Measurements from ENCODE around the gene MMP14. TPM values are rescaled to one million over a fixed set of nuclear protein-coding genes. Genes with fewer than 3 reads are reported as not detected.

MMP14 gene
- total RNA-seq, 1 experiment from 2014 or later: 94.4 TPM

DNA sequence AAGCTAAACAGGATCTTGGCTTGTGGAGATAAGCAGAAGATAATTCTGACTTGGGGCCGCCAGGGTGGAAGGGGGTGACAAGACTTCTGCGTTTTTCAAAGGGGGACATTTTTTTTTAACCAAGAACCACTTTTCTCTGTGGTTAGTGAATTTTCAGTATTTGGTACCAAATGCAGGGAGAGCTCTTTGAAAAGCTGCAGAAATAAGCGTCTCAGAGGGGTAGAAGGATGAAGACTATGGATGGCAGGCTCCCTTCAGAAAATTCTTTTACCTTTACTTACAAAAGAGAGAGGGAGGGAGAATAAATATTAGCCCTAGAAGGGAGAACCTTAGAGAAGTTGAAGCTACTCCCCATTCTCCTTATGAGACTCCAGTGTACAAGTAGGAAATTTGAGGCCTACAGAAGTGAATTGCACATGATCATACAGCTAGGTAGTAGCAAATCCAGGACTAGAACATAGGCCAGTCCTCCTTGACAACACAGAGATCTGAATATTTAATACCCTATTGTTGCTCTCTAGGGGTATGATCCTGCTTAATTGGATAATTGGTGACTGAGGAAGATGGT lies 5.9 kb upstream of the MMP14 start (continued):
- TF ChIP-seq, protein P1, sequence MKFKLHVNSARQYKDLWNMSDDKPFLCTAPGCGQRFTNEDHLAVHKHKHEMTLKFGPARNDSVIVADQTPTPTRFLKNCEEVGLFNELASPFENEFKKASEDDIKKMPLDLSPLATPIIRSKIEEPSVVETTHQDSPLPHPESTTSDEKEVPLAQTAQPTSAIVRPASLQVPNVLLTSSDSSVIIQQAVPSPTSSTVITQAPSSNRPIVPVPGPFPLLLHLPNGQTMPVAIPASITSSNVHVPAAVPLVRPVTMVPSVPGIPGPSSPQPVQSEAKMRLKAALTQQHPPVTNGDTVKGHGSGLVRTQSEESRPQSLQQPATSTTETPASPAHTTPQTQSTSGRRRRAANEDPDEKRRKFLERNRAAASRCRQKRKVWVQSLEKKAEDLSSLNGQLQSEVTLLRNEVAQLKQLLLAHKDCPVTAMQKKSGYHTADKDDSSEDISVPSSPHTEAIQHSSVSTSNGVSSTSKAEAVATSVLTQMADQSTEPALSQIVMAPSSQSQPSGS (CRISPR knock-in tag; IDR thresholded peaks at IDR 0.05; ENCODE audit: borderline replicate concordance, low read depth): no peak
- no peak for TF ChIP-seq ZNF425 (CRISPR knock-in tag; conservative IDR thresholded peaks at IDR 0.05)
- no peak for TF ChIP-seq FOXP1 (CRISPR knock-in tag; IDR thresholded peaks at IDR 0.05; ENCODE audit: borderline replicate concordance)
- no peak for TF ChIP-seq IRF1 (CRISPR knock-in tag; IDR thresholded peaks at IDR 0.05)
- TF ChIP-seq CREM (CRISPR knock-in tag; IDR thresholded peaks at IDR 0.05): no peak
- no peak for TF ChIP-seq SP1 (CRISPR knock-in tag; conservative IDR thresholded peaks at IDR 0.05)

DNA sequence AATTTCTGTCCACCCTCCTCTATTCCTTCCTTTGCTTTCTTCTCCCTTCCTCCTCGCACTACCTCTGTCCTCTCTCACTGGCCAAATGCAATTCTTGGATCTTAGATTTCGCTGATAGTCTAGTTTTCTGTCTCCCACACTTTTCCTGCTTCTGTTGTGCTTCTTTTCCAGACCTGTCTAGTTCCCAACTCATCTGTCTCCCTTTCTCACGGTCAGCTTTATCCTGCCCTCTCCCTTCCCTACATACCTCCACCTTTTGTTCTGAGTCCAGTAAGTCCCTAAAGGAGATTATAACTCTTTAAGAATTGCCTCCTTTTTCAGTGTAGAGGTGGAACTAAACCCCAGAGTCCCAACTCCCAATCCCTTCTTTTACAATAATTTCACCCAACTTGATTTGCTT lies 880 bp upstream of the MMP14 start:
- TF ChIP-seq, protein P2, sequence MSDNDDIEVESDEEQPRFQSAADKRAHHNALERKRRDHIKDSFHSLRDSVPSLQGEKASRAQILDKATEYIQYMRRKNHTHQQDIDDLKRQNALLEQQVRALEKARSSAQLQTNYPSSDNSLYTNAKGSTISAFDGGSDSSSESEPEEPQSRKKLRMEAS (CRISPR knock-in tag; IDR thresholded peaks at IDR 0.05): no peak
- TF ChIP-seq NFE2L1 (CRISPR knock-in tag; IDR thresholded peaks at IDR 0.05): no peak
- TF ChIP-seq ATF6 (CRISPR knock-in tag; IDR thresholded peaks at IDR 0.05): no peak
- TF ChIP-seq, protein P3, sequence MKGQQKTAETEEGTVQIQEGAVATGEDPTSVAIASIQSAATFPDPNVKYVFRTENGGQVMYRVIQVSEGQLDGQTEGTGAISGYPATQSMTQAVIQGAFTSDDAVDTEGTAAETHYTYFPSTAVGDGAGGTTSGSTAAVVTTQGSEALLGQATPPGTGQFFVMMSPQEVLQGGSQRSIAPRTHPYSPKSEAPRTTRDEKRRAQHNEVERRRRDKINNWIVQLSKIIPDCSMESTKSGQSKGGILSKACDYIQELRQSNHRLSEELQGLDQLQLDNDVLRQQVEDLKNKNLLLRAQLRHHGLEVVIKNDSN (CRISPR knock-in tag; IDR thresholded peaks at IDR 0.05): no peak
- no peak for TF ChIP-seq NFATC4 (CRISPR knock-in tag; IDR thresholded peaks at IDR 0.05)
- TF ChIP-seq, protein P4, sequence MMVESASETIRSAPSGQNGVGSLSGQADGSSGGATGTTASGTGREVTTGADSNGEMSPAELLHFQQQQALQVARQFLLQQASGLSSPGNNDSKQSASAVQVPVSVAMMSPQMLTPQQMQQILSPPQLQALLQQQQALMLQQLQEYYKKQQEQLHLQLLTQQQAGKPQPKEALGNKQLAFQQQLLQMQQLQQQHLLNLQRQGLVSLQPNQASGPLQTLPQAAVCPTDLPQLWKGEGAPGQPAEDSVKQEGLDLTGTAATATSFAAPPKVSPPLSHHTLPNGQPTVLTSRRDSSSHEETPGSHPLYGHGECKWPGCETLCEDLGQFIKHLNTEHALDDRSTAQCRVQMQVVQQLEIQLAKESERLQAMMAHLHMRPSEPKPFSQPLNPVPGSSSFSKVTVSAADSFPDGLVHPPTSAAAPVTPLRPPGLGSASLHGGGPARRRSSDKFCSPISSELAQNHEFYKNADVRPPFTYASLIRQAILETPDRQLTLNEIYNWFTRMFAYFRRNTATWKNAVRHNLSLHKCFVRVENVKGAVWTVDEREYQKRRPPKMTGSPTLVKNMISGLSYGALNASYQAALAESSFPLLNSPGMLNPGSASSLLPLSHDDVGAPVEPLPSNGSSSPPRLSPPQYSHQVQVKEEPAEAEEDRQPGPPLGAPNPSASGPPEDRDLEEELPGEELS (CRISPR knock-in tag; IDR thresholded peaks at IDR 0.05): no peak
- no peak for TF ChIP-seq MYBL2 (CRISPR knock-in tag; IDR thresholded peaks at IDR 0.05)
- no peak for TF ChIP-seq ELF4 (CRISPR knock-in tag; IDR thresholded peaks at IDR 0.05; ENCODE audit: low read depth)
- no peak for TF ChIP-seq FOXJ3 (CRISPR knock-in tag; IDR thresholded peaks at IDR 0.05; ENCODE audit: borderline replicate concordance)
- no peak for TF ChIP-seq ETV6 (CRISPR knock-in tag; IDR thresholded peaks at IDR 0.05)
- TF ChIP-seq ZNF263 (CRISPR knock-in tag; IDR thresholded peaks at IDR 0.05; ENCODE audit: low read depth): no peak
- no peak for TF ChIP-seq MXD4 (CRISPR knock-in tag; IDR thresholded peaks at IDR 0.05; ENCODE audit: borderline replicate concordance)
- TF ChIP-seq ZNF219 (CRISPR knock-in tag; IDR thresholded peaks at IDR 0.05; ENCODE audit: borderline replicate concordance): no peak
- no peak for TF ChIP-seq ZBTB21 (CRISPR knock-in tag; IDR thresholded peaks at IDR 0.05; ENCODE audit: borderline replicate concordance)
- TF ChIP-seq NR2C2 (CRISPR knock-in tag; IDR thresholded peaks at IDR 0.05): no peak
- no peak for TF ChIP-seq CREM (CRISPR knock-in tag; IDR thresholded peaks at IDR 0.05)
- ATAC-seq: no peak
- ChIA-PET POLR2A (interaction anchor here (3.0 kb wide), 1 partner anchor 13 kb away, joined by 23 read pairs; no protein-coding TSS in a partner anchor), CTCF (interaction anchor here (0.9 to 7.4 kb wide), 4 partner anchors 12 to 58 kb away, joined by 3 to 136 read pairs (median 49); no protein-coding TSS in a partner anchor)
- peaks cover 25% of the 10 kb centered on the region for H3K36me3 Mint-ChIP-seq
- peak overlapping the region; percentile 100 for H3K4me3 Mint-ChIP-seq
- peak overlapping the region; percentile 86 for H3K27ac Mint-ChIP-seq
- H3K27me3 Mint-ChIP-seq (ENCODE audit: low read depth): no peaks in the 10 kb centered on the region; the same call in 1 of the 2 replicates
- H3K4me1 Mint-ChIP-seq: peaks cover 33% of the 10 kb centered on the region
- H3K9me3 Mint-ChIP-seq: no peaks in the 10 kb centered on the region
- no peak for DNase-seq (ENCODE audit: low spot score)

Measured in WTC11 (cell line).